Measurements from ENCODE around the gene DUSP1.

- TF ChIP-seq, protein P1, sequence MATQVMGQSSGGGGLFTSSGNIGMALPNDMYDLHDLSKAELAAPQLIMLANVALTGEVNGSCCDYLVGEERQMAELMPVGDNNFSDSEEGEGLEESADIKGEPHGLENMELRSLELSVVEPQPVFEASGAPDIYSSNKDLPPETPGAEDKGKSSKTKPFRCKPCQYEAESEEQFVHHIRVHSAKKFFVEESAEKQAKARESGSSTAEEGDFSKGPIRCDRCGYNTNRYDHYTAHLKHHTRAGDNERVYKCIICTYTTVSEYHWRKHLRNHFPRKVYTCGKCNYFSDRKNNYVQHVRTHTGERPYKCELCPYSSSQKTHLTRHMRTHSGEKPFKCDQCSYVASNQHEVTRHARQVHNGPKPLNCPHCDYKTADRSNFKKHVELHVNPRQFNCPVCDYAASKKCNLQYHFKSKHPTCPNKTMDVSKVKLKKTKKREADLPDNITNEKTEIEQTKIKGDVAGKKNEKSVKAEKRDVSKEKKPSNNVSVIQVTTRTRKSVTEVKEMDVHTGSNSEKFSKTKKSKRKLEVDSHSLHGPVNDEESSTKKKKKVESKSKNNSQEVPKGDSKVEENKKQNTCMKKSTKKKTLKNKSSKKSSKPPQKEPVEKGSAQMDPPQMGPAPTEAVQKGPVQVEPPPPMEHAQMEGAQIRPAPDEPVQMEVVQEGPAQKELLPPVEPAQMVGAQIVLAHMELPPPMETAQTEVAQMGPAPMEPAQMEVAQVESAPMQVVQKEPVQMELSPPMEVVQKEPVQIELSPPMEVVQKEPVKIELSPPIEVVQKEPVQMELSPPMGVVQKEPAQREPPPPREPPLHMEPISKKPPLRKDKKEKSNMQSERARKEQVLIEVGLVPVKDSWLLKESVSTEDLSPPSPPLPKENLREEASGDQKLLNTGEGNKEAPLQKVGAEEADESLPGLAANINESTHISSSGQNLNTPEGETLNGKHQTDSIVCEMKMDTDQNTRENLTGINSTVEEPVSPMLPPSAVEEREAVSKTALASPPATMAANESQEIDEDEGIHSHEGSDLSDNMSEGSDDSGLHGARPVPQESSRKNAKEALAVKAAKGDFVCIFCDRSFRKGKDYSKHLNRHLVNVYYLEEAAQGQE (IDR thresholded peaks at IDR 0.05; ENCODE audit: insufficient read depth in 1 of 2, low read depth in 2 of 2, low read length in 2 of 2) = no peak
- no peak for TF ChIP-seq TAF1 (IDR thresholded peaks at IDR 0.05; ENCODE audit: borderline replicate concordance, insufficient read depth, low read length)
These were observed 2.9 kb downstream of the DUSP1 start for GRCh38 chr5:172768098-172768572.

Measured in PFSK-1 (cell line).